ENCODE data around the gene FHL2.

DNA sequence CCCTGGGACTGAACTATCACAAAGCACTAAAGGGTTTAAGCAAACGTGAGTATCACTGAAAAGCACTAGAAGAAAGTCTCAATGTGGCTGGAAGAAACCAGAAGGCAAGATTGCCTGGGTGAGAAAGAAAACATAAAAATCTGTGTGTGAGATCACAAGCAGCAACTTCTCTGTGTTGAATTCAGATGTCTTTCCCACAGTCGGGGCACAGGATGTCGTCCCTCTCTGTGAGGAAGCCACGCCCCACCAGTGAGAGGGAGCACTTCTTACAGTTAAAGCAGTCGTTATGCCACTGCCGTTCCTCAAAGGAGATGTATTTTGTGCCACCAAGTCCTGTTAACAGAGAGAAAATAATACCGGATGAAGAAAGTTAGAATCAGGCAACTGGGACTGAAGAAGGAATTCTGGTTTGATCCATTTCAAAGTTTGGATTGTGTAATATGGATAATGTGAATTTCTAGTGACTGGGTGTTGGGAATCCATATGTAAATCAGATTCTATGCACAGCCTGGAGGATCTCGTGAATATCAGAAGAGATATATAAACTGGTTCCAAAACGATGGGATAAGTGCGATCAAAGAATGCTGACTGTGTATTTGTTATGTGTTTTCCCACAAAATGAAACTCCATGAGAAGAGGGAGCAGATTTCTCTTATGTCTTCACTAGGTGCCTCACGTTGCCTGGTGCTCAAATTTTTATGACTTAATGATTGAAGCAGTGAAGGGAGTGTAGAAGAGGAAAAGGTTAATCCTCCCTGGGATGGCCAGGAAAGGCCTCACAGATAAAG lies 37.6 kb downstream of the FHL2 start:
- TF ChIP-seq, protein P1, sequence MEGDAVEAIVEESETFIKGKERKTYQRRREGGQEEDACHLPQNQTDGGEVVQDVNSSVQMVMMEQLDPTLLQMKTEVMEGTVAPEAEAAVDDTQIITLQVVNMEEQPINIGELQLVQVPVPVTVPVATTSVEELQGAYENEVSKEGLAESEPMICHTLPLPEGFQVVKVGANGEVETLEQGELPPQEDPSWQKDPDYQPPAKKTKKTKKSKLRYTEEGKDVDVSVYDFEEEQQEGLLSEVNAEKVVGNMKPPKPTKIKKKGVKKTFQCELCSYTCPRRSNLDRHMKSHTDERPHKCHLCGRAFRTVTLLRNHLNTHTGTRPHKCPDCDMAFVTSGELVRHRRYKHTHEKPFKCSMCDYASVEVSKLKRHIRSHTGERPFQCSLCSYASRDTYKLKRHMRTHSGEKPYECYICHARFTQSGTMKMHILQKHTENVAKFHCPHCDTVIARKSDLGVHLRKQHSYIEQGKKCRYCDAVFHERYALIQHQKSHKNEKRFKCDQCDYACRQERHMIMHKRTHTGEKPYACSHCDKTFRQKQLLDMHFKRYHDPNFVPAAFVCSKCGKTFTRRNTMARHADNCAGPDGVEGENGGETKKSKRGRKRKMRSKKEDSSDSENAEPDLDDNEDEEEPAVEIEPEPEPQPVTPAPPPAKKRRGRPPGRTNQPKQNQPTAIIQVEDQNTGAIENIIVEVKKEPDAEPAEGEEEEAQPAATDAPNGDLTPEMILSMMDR (IDR thresholded peaks at IDR 0.05; ENCODE audit: low read depth, low read length, missing input control), result no peak
- TF ChIP-seq, protein P2, sequence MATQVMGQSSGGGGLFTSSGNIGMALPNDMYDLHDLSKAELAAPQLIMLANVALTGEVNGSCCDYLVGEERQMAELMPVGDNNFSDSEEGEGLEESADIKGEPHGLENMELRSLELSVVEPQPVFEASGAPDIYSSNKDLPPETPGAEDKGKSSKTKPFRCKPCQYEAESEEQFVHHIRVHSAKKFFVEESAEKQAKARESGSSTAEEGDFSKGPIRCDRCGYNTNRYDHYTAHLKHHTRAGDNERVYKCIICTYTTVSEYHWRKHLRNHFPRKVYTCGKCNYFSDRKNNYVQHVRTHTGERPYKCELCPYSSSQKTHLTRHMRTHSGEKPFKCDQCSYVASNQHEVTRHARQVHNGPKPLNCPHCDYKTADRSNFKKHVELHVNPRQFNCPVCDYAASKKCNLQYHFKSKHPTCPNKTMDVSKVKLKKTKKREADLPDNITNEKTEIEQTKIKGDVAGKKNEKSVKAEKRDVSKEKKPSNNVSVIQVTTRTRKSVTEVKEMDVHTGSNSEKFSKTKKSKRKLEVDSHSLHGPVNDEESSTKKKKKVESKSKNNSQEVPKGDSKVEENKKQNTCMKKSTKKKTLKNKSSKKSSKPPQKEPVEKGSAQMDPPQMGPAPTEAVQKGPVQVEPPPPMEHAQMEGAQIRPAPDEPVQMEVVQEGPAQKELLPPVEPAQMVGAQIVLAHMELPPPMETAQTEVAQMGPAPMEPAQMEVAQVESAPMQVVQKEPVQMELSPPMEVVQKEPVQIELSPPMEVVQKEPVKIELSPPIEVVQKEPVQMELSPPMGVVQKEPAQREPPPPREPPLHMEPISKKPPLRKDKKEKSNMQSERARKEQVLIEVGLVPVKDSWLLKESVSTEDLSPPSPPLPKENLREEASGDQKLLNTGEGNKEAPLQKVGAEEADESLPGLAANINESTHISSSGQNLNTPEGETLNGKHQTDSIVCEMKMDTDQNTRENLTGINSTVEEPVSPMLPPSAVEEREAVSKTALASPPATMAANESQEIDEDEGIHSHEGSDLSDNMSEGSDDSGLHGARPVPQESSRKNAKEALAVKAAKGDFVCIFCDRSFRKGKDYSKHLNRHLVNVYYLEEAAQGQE (IDR thresholded peaks at IDR 0.05), result no peak
- TF ChIP-seq TAF1 (conservative IDR thresholded peaks at IDR 0.05), result no peak
- TF ChIP-seq, protein P3, sequence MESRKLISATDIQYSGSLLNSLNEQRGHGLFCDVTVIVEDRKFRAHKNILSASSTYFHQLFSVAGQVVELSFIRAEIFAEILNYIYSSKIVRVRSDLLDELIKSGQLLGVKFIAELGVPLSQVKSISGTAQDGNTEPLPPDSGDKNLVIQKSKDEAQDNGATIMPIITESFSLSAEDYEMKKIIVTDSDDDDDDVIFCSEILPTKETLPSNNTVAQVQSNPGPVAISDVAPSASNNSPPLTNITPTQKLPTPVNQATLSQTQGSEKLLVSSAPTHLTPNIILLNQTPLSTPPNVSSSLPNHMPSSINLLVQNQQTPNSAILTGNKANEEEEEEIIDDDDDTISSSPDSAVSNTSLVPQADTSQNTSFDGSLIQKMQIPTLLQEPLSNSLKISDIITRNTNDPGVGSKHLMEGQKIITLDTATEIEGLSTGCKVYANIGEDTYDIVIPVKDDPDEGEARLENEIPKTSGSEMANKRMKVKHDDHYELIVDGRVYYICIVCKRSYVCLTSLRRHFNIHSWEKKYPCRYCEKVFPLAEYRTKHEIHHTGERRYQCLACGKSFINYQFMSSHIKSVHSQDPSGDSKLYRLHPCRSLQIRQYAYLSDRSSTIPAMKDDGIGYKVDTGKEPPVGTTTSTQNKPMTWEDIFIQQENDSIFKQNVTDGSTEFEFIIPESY (IDR thresholded peaks at IDR 0.05), result no peak
- no peak for TF ChIP-seq YY1 (IDR thresholded peaks at IDR 0.05)
- TF ChIP-seq HNF4A (conservative IDR thresholded peaks at IDR 0.05), result no peak
- TF ChIP-seq GABPA (IDR thresholded peaks at IDR 0.05 in 1 of 2, conservative IDR thresholded peaks at IDR 0.05 in 1 of 2), result no peak
- no peak for TF ChIP-seq JUND (IDR thresholded peaks at IDR 0.05)
- no peak for TF ChIP-seq RXRA (IDR thresholded peaks at IDR 0.05)
- no peak for TF ChIP-seq EGR1 (IDR thresholded peaks at IDR 0.05; ENCODE audit: low read depth in 2 of 2)
- no peak for TF ChIP-seq FOXA1 (IDR thresholded peaks at IDR 0.05)
- TF ChIP-seq RAD21 (IDR thresholded peaks at IDR 0.05), result no peak
